Skeletal muscle satellite cell (primary cell): ENCODE measurements around the gene METTL8.
A peak's percentile ranks its signal among the peaks of the same experiment; 100 is the strongest.

Experiments used
- H3K27me3 ChIP-seq: 2 replicates; pipeline ENCODE4 v1.7.0; 2013; ENCODE audit warnings: low read length; ENCODE audit not compliant: control insufficient read depth, insufficient read depth
- H3K36me3 ChIP-seq: 2 replicates; pipeline ENCODE4 v1.7.0; 2013; ENCODE audit warnings: mild to moderate bottlenecking, control low read depth, low read length; ENCODE audit not compliant: insufficient read depth
- H3K4me1 ChIP-seq: 2 replicates; pipeline ENCODE4 v1.7.0; 2013; ENCODE audit warnings: low read length; ENCODE audit not compliant: control insufficient read depth, insufficient read depth
- H3K4me2 ChIP-seq: 2 replicates; pipeline ENCODE4 v1.7.0; 2013; ENCODE audit warnings: mild to moderate bottlenecking, low read length
- H3K4me3 ChIP-seq: 2 replicates; pipeline ENCODE4 v1.7.0; 2013; ENCODE audit warnings: low read length
- H3K9ac ChIP-seq: 2 replicates; pipeline ENCODE4 v1.7.0; 2013; ENCODE audit warnings: mild to moderate bottlenecking, low read depth, low read length, moderate library complexity
- H3K9me3 ChIP-seq: replicated peaks from 2 replicates; pipeline ENCODE4 v1.7.0; 2013; ENCODE audit warnings: mild to moderate bottlenecking, control low read depth, low read length

METTL8 gene

GRCh38 chr2:171407676-171408044 is 26.1 kb downstream of the METTL8 start:
- no peaks in the 10 kb centered on the region for H3K27me3 ChIP-seq
- no peaks in the 10 kb centered on the region for H3K36me3 ChIP-seq
- no peak overlapping the region for H3K4me2 ChIP-seq
- no peak overlapping the region for H3K4me3 ChIP-seq
- no peaks in the 10 kb centered on the region for H3K9me3 ChIP-seq
- H3K4me1 ChIP-seq, result peaks cover 51% of the 10 kb centered on the region
- H3K9ac ChIP-seq, result no peak overlapping the region

DNA sequence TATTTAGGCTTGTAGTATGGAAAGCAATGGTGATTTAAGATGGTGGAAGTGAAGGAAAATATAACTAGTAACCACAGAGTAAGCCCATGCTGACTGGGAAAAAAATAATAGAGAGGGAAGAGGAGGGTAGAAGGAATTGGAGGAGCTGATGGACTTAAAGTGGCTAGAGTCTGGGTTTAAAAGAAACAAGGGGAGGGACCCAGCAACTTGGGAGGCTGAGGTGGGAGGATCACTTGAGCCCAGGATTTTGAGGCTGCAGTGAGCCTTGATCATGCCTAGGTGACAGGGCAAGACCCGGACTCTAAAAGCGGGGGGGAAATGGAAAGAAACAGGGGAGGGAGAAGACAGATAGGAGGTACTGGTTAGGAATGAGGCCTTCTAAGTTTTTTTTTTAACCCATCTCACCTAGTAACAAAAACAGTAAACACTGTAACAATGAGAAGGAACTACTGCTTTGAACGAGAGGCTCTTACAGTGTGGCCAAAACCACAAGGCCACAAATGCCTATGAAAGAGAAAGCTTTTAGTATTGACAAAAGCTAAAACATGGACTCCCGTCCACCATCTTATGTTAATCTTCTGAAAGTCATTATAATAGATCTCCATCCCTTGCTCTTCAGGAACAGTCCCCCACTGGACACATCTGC is 26.6 kb downstream of the METTL8 start:
- no peaks in the 10 kb centered on the region for H3K9me3 ChIP-seq
- H3K27me3 ChIP-seq, result no peaks in the 10 kb centered on the region
- H3K4me2 ChIP-seq, result no peak overlapping the region
- H3K9ac ChIP-seq, result no peak overlapping the region
- no peak overlapping the region for H3K4me3 ChIP-seq
- peaks cover 48% of the 10 kb centered on the region for H3K4me1 ChIP-seq
- no peaks in the 10 kb centered on the region for H3K36me3 ChIP-seq

DNA sequence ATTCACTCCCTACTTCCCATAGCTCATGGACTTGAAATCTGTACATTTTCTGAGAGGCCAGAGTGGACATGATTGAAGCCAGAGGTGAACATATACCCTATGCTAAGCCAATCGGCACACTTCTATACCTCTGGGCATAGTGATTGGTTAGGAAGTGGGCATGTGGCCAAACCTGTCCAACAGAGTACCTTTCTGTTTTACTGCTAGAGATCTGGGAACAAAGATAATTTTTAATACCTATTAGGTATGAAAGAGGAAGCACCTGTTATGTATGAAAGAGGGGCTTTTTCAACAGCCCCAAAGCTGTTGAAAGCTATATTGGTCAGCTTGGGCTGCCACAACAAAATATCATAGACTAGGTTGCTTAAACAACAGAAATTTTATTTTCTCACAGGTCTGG is 27.7 kb downstream of the METTL8 start:
- H3K4me2 ChIP-seq, result no peak overlapping the region
- H3K9ac ChIP-seq, result no peak overlapping the region
- H3K4me3 ChIP-seq, result no peak overlapping the region
- H3K4me1 ChIP-seq, result peaks cover 40% of the 10 kb centered on the region
- H3K9me3 ChIP-seq, result no peaks in the 10 kb centered on the region
- no peaks in the 10 kb centered on the region for H3K27me3 ChIP-seq
- H3K36me3 ChIP-seq, result no peaks in the 10 kb centered on the region

GRCh38 chr2:171405546-171405945 is 28.2 kb downstream of the METTL8 start:
- no peaks in the 10 kb centered on the region for H3K9me3 ChIP-seq
- H3K4me2 ChIP-seq, result no peak overlapping the region
- no peaks in the 10 kb centered on the region for H3K36me3 ChIP-seq
- no peak overlapping the region for H3K4me3 ChIP-seq
- peaks cover 35% of the 10 kb centered on the region for H3K4me1 ChIP-seq
- no peaks in the 10 kb centered on the region for H3K27me3 ChIP-seq
- no peak overlapping the region for H3K9ac ChIP-seq

- H3K27me3 ChIP-seq, result no peaks in the 10 kb centered on the region
Measured at GRCh38 chr2:171404719-171405118, 29.1 kb downstream of the METTL8 start.

GRCh38 chr2:171404261-171404660 is 29.5 kb downstream of the METTL8 start:
- H3K9me3 ChIP-seq, result no peaks in the 10 kb centered on the region

More at GRCh38 chr2:171404719-171405118, 29.1 kb downstream of the METTL8 start:
- H3K9me3 ChIP-seq, result no peaks in the 10 kb centered on the region
- peaks cover 27% of the 10 kb centered on the region for H3K4me1 ChIP-seq
- no peaks in the 10 kb centered on the region for H3K36me3 ChIP-seq
- no peak overlapping the region for H3K9ac ChIP-seq
- no peak overlapping the region for H3K4me3 ChIP-seq
- peak overlapping the region; percentile 2 for H3K4me2 ChIP-seq

DNA sequence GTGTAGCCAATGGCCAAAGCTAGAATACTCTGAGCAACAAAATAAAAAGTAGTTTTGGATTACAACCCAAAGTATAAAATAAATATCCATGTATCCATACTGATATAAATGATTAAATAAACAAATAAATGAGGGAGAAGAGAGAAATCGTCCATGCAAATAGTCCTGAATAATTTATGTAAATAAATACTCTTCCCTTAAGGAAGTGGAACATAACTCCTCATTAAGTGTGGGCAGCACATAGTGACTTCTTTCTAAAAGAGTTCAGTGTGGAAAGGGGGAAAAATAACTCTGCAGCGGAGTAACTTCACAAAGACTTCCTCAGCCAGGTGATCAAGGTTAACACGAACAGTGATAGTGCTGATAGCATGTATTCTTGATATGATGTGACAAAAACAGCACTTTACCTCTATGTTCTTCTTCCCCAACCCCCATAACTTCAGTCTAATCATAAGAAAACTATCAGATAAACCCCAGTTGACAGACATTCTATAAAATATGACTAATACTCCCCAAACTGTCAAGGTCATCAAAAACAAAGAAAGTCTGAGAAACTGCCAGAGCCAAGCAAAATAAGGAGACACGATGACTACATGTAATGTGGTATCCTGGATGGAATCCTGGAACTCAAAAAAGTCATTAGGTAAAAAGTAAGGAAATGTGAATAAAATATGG is 30.7 kb downstream of the METTL8 start:
- H3K4me1 ChIP-seq, result peaks cover 24% of the 10 kb centered on the region
- H3K4me2 ChIP-seq, result peak overlapping the region; percentile 43
- H3K9me3 ChIP-seq, result no peaks in the 10 kb centered on the region
- H3K4me3 ChIP-seq, result no peak overlapping the region
- no peaks in the 10 kb centered on the region for H3K27me3 ChIP-seq
- H3K36me3 ChIP-seq, result no peaks in the 10 kb centered on the region
- H3K9ac ChIP-seq, result no peak overlapping the region

More at GRCh38 chr2:171404261-171404660, 29.5 kb downstream of the METTL8 start:
- Histone ChIP-seq H3K4me3 (no peak overlapping the region), H3K36me3 (no peaks in the 10 kb centered on the region), H3K27me3 (no peaks in the 10 kb centered on the region), H3K4me2 (peak overlapping the region; percentile 2), H3K4me1 (peaks cover 24% of the 10 kb centered on the region), H3K9ac (no peak overlapping the region)

GRCh38 chr2:171401947-171402346 is 31.8 kb downstream of the METTL8 start:
- Histone ChIP-seq H3K27me3 (no peaks in the 10 kb centered on the region), H3K4me2 (no peak overlapping the region), H3K4me1 (peaks cover 24% of the 10 kb centered on the region), H3K9ac (no peak overlapping the region), H3K36me3 (no peaks in the 10 kb centered on the region), H3K4me3 (no peak overlapping the region), H3K9me3 (no peaks in the 10 kb centered on the region)

GRCh38 chr2:171400395-171400794 is 33.4 kb downstream of the METTL8 start:
- H3K4me1 ChIP-seq, result peaks cover 26% of the 10 kb centered on the region
- H3K4me3 ChIP-seq, result no peak overlapping the region
- no peaks in the 10 kb centered on the region for H3K9me3 ChIP-seq
- H3K36me3 ChIP-seq, result no peaks in the 10 kb centered on the region
- H3K4me2 ChIP-seq, result no peak overlapping the region
- no peak overlapping the region for H3K9ac ChIP-seq
- H3K27me3 ChIP-seq, result no peaks in the 10 kb centered on the region

DNA sequence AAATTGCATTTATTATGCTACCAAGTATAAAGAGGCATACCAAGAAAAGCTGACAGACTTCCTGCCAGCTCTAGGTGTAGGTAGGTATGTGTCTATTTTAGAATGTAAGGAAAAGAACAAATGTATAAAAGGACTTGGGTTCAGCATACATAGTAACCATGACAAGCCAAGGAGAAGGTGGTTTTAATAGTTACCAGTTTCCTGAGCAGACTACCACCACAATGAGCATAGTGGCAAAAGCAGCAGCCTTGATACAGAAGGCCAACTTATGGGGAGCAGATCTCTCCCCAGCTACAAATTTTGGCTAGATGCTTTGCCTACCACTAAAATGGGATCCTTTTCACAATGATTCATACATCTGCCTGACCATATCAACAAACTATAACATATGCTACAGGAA is 34.5 kb downstream of the METTL8 start:
- peaks cover 20% of the 10 kb centered on the region for H3K4me1 ChIP-seq
- no peak overlapping the region for H3K4me3 ChIP-seq
- H3K9ac ChIP-seq, result no peak overlapping the region
- H3K4me2 ChIP-seq, result no peak overlapping the region
- no peaks in the 10 kb centered on the region for H3K27me3 ChIP-seq
- no peaks in the 10 kb centered on the region for H3K9me3 ChIP-seq
- H3K36me3 ChIP-seq, result no peaks in the 10 kb centered on the region

DNA sequence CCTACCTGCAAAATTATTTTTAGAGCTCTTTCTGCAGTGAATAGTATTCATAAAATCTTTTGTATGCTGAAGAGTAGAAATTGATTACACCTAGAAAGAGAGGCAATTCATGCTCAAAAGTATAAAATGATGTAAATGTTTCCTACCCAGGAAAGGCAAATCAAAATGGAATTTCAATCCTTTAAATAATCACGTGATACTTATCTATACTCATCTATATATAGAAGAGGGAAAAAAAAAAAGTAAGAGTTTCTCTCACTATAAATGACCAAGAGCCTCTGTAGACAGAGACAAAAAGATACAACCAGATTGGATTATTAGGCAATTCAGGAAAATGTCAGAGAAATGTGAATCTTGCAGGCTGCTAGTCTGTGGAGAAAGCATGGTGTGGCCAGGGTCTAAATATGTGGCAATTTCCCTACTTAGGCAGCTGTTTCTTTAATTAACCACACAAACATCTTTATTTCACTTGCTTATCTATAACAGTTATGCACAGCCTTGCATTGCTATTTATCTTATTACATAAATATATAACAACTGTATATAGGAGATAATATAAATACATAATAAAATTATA is 39.5 kb downstream of the METTL8 start:
- Histone ChIP-seq H3K9me3 (no peaks in the 10 kb centered on the region), H3K4me3 (no peak overlapping the region), H3K9ac (no peak overlapping the region), H3K4me2 (no peak overlapping the region), H3K36me3 (no peaks in the 10 kb centered on the region), H3K27me3 (no peaks in the 10 kb centered on the region), H3K4me1 (peaks cover 28% of the 10 kb centered on the region)

DNA sequence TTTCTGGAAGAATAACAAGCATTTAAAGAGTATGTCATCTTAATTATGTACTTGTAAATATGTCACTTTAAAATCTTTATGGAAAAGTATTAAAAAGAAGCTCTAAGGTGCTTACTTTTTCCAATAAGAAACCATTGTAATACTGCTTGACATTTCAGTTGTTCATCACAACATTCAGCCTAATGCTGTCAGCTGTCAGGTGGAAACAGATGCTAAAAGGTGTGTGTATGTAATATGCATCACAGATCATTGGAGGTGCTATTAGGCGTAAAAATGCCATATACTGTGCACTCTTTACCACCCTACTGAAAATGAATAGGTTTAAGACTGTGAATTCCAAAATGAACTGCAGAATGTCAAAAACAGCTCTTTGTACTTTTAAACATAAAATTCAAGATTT is 40.3 kb downstream of the METTL8 start:
- no peaks in the 10 kb centered on the region for H3K36me3 ChIP-seq
- no peaks in the 10 kb centered on the region for H3K9me3 ChIP-seq
- H3K27me3 ChIP-seq, result no peaks in the 10 kb centered on the region
- no peak overlapping the region for H3K4me3 ChIP-seq
- peaks cover 28% of the 10 kb centered on the region for H3K4me1 ChIP-seq
- no peak overlapping the region for H3K4me2 ChIP-seq
- H3K9ac ChIP-seq, result no peak overlapping the region
